ENCODE measurements around the gene SETD6.

- no peak for TF ChIP-seq CTCF (conservative IDR thresholded peaks at IDR 0.05 in 1 of 2, IDR thresholded peaks at IDR 0.05 in 1 of 2; ENCODE audit: extremely low read depth in 1 of 2, insufficient read depth in 1 of 2, low read depth in 1 of 2, low read length in 2 of 2)
- TF ChIP-seq EZH2 (IDR thresholded peaks at IDR 0.05; ENCODE audit: borderline replicate concordance, low read length), result no peak
Measured at GRCh38 chr16:58475091-58475619, 40.2 kb upstream of the SETD6 start.
